ENCODE data around the gene OR4F6. TPM values are rescaled to one million over a fixed set of nuclear protein-coding genes. Genes with fewer than 3 reads are reported as not detected.

The OR4F6 gene
- total RNA-seq, 1 experiment from 2014 or later = not detected

- Histone ChIP-seq H3K9ac (ENCODE audit: low read length) (no peak overlapping the region), H3K27me3 (ENCODE audit: low read length) (peaks cover 16% of the 10 kb centered on the region), H3K36me3 (ENCODE audit: low read depth, low read length) (no peaks in the 10 kb centered on the region), H2AFZ (ENCODE audit: low read length) (no peak overlapping the region), H3F3A (ENCODE audit: low read length, unreplicated experiment) (no peaks in the 10 kb centered on the region), H4K20me1 (ENCODE audit: low read length) (no peaks in the 10 kb centered on the region), H3K4me3 (ENCODE audit: low read length) (no peak overlapping the region), H3K9me2 (replicated peaks; ENCODE audit: low read length) (no peaks in the 10 kb centered on the region), H3K27ac (ENCODE audit: low read length) (no peak overlapping the region), H3K79me2 (ENCODE audit: low read length) (no peaks in the 10 kb centered on the region), H3K4me1 (ENCODE audit: insufficient read depth, low read length) (no peaks in the 10 kb centered on the region), H3K4me2 (ENCODE audit: low read length) (no peak overlapping the region), H3K9me3 (ENCODE audit: low read length) (no peaks in the 10 kb centered on the region)
- BruUV-seq (replicated peaks) = no TSS peak
- ATAC-seq (no peak), DNase-seq (no peak)
- POLR2A ChIA-PET (ENCODE audit: unreplicated experiment) = no interaction called here
- CTCF ChIA-PET = no interaction called here
- no peak for TF ChIP-seq EZH2phosphoT487 (IDR thresholded peaks at IDR 0.05; ENCODE audit: borderline replicate concordance, low read length)
- no peak for TF ChIP-seq CTCF (conservative IDR thresholded peaks at IDR 0.05; ENCODE audit: low read depth, low read length)
- TF ChIP-seq EZH2 (IDR thresholded peaks at IDR 0.05; ENCODE audit: low read length, unreplicated experiment) = no peak
- intact Hi-C loops (cut with micrococcal nuclease) = no loop called here
Measured at GRCh38 chr15:101804941-101805340, 1.6 kb downstream of the OR4F6 start.

GRCh38 chr15:101805605-101806345, 2.5 kb downstream of the OR4F6 start:
- Histone ChIP-seq H4K20me1 (ENCODE audit: low read length) (no peaks in the 10 kb centered on the region), H3K4me1 (ENCODE audit: insufficient read depth, low read length) (no peaks in the 10 kb centered on the region), H3K9me2 (replicated peaks; ENCODE audit: low read length) (no peaks in the 10 kb centered on the region), H3K36me3 (ENCODE audit: low read depth, low read length) (no peaks in the 10 kb centered on the region), H3K79me2 (ENCODE audit: low read length) (no peaks in the 10 kb centered on the region), H3K4me2 (ENCODE audit: low read length) (no peak overlapping the region), H3F3A (ENCODE audit: low read length, unreplicated experiment) (no peaks in the 10 kb centered on the region), H3K27me3 (ENCODE audit: low read length) (peaks cover 15% of the 10 kb centered on the region), H3K27ac (ENCODE audit: low read length) (no peak overlapping the region), H3K9me3 (ENCODE audit: low read length) (no peaks in the 10 kb centered on the region), H3K4me3 (ENCODE audit: low read length) (no peak overlapping the region), H2AFZ (ENCODE audit: low read length) (no peak overlapping the region), H3K9ac (ENCODE audit: low read length) (no peak overlapping the region)
- DNase-seq = peak; percentile 5
- ChIA-PET CTCF (no interaction called here), POLR2A (ENCODE audit: unreplicated experiment) (no interaction called here)
- BruUV-seq (replicated peaks) = no TSS peak
- no peak for TF ChIP-seq CTCF (conservative IDR thresholded peaks at IDR 0.05; ENCODE audit: low read depth, low read length)
- intact Hi-C loops (cut with micrococcal nuclease) = no loop called here
- no peak for ATAC-seq

GRCh38 chr15:101807345-101807945, 4.1 kb downstream of the OR4F6 start:
- H2AFZ ChIP-seq (ENCODE audit: low read length) = no peak overlapping the region

More at GRCh38 chr15:101807345-101807945, 4.1 kb downstream of the OR4F6 start:
- intact Hi-C loops (cut with micrococcal nuclease) = no loop called here
- no peak for ATAC-seq
- Histone ChIP-seq H3K27ac (ENCODE audit: low read length) (no peak overlapping the region), H3K4me2 (ENCODE audit: low read length) (no peak overlapping the region), H3K9ac (ENCODE audit: low read length) (no peak overlapping the region), H3F3A (ENCODE audit: low read length, unreplicated experiment) (no peaks in the 10 kb centered on the region), H3K79me2 (ENCODE audit: low read length) (no peaks in the 10 kb centered on the region), H3K9me3 (ENCODE audit: low read length) (no peaks in the 10 kb centered on the region), H3K4me3 (ENCODE audit: low read length) (no peak overlapping the region), H3K4me1 (ENCODE audit: insufficient read depth, low read length) (no peaks in the 10 kb centered on the region), H3K36me3 (ENCODE audit: low read depth, low read length) (no peaks in the 10 kb centered on the region), H3K27me3 (ENCODE audit: low read length) (peaks cover 10% of the 10 kb centered on the region; the same call in 1 of the 2 replicates), H3K9me2 (replicated peaks; ENCODE audit: low read length) (no peaks in the 10 kb centered on the region), H4K20me1 (ENCODE audit: low read length) (no peaks in the 10 kb centered on the region)
- TF ChIP-seq EZH2phosphoT487 (IDR thresholded peaks at IDR 0.05; ENCODE audit: borderline replicate concordance, low read length) (no peak), EZH2 (IDR thresholded peaks at IDR 0.05; ENCODE audit: low read length, unreplicated experiment) (no peak), CTCF (conservative IDR thresholded peaks at IDR 0.05; ENCODE audit: low read depth, low read length) (no peak)
- DNase-seq = peak; percentile 23
- BruUV-seq (replicated peaks) = no TSS peak
- ChIA-PET POLR2A (ENCODE audit: unreplicated experiment) (interaction anchor here (0.5 kb wide), 1 partner anchor 282 kb away, joined by 3 read pairs; no protein-coding TSS in a partner anchor), CTCF (no interaction called here)
